Endothelial cell of umbilical vein (primary cell): ENCODE data around the gene F2RL3. TPM values are rescaled to one million over a fixed set of nuclear protein-coding genes. Genes with fewer than 3 reads are reported as not detected.

Experiments used
- BruUV-seq: library from RNA; stranded (reverse); fragments of 400-500 nt; replicated peaks from 2 replicates; lab custom pipeline; 2021; lab: Mats Ljungman, UMichigan
- CTCF ChIA-PET: fragments of 300-600, 350-600 bp; sonication (Branson Sonifier 250); formaldehyde crosslinking; loops from one replicate; lab custom pipeline; 2021; ENCODE audit warnings: antibody characterized with exemption, inconsistent platforms; lab: Charles Lee
- POLR2A ChIA-PET: fragments of 300-600, 350-600 bp; sonication (Branson Sonifier 250); formaldehyde crosslinking; loops from one replicate; lab custom pipeline; 2021; ENCODE audit warnings: antibody characterized with exemption, inconsistent platforms; lab: Charles Lee
- DNase-seq: peaks from one replicate; pipeline ENCODE4 v3.0.0-alpha.2; 2011; ENCODE audit warnings: low read depth, low spot score
- FAIRE-seq: peaks from 2 replicates; lab custom pipeline; 2011; peaks lifted over from hg19 to GRCh38; lab: Jason Lieb, UNC
- H2AFZ ChIP-seq: 2 replicates; pipeline ENCODE4 v1.6.0; 2012; ENCODE audit warnings: low read depth, low read length, control low read depth, inconsistent platforms
- H3K27ac ChIP-seq: 2 replicates; pipeline ENCODE4 v1.5.1; 2011; ENCODE audit warnings: low read depth, mild to moderate bottlenecking, control low read depth, low read length, moderate library complexity; ENCODE audit not compliant: insufficient read depth
- H3K27me3 ChIP-seq, 2 experiments: 2 replicates each; pipeline versions ENCODE4 v1.6.0 to v1.6.1; 2011; ENCODE audit warnings: low read length in 2 of 2, mixed read lengths in 1 of 2; ENCODE audit not compliant: control insufficient read depth in 2 of 2, insufficient read depth in 2 of 2
- H3K36me3 ChIP-seq, 2 experiments: 2 replicates in 1 of 2; 3 replicates in 1 of 2; pipeline ENCODE4 v1.5.1; 2011; ENCODE audit warnings: low read length in 2 of 2, mild to moderate bottlenecking in 1 of 2, moderate library complexity in 1 of 2; ENCODE audit not compliant: control insufficient read depth in 2 of 2, insufficient read depth in 2 of 2; ENCODE audit errors: extremely low read depth in 1 of 2
- H3K4me1 ChIP-seq: 3 replicates; pipeline ENCODE4 v1.5.1; 2011; ENCODE audit warnings: mild to moderate bottlenecking, low read length; ENCODE audit not compliant: control insufficient read depth, insufficient read depth; ENCODE audit errors: extremely low read depth
- H3K4me2 ChIP-seq: 2 replicates; pipeline ENCODE4 v1.6.1; 2011; ENCODE audit warnings: low read length, control low read depth, mixed read lengths; ENCODE audit not compliant: insufficient read depth
- H3K4me3 ChIP-seq, 3 experiments: fragments of 200-600 bp in 1 of 3; sonication (generic), shearing (Covaris generic) in 1 of 3; replicated peaks in 1 of 3; 2 replicates each; pipeline ENCODE4 v1.5.1; 2011 to 2016; ENCODE audit warnings: control low read depth in 3 of 3, low read length in 3 of 3, mild to moderate bottlenecking in 2 of 3, inconsistent platforms in 1 of 3, low read depth in 1 of 3, moderate library complexity in 1 of 3; ENCODE audit not compliant: insufficient read depth in 1 of 3
- H3K79me2 ChIP-seq: 2 replicates; pipeline ENCODE4 v1.6.0; 2012; ENCODE audit warnings: low read length, inconsistent platforms; ENCODE audit not compliant: control insufficient read depth, insufficient read depth
- H3K9ac ChIP-seq: replicated peaks from 2 replicates; pipeline ENCODE3; 2011; ENCODE audit warnings: low read length, control low read depth; ENCODE audit not compliant: insufficient read depth; ENCODE audit errors: extremely low read depth
- H3K9me1 ChIP-seq: replicated peaks from 3 replicates; pipeline ENCODE4 v1.6.0; 2011; ENCODE audit warnings: mild to moderate bottlenecking, low read length; ENCODE audit not compliant: control insufficient read depth, insufficient read depth; ENCODE audit errors: extremely low read depth
- H3K9me3 ChIP-seq: replicated peaks from 2 replicates; pipeline ENCODE4 v1.5.1; 2012; ENCODE audit warnings: low read length, inconsistent platforms; ENCODE audit not compliant: control insufficient read depth, insufficient read depth
- H4K20me1 ChIP-seq: replicated peaks from 2 replicates; pipeline ENCODE3; 2011; ENCODE audit warnings: mild to moderate bottlenecking, low read length; ENCODE audit not compliant: control insufficient read depth, insufficient read depth; ENCODE audit errors: extremely low read depth
- FOS ChIP-seq: IDR thresholded peaks from 2 replicates; pipeline ENCODE4 v1.6.1; 2011; ENCODE audit warnings: mild to moderate bottlenecking, low read length, moderate library complexity, borderline replicate concordance; ENCODE audit not compliant: insufficient read depth
- GATA2 ChIP-seq: IDR thresholded peaks from 2 replicates; pipeline ENCODE4 v1.7.0; 2011; ENCODE audit warnings: low read depth, mild to moderate bottlenecking, moderate library complexity, mixed read lengths, low read length; ENCODE audit not compliant: insufficient read length, insufficient read depth
- MYC ChIP-seq: IDR thresholded peaks from one replicate; pipeline ENCODE4 v1.6.1; 2011; ENCODE audit warnings: mild to moderate bottlenecking, low read depth, low read length
- POLR2A ChIP-seq: IDR thresholded peaks from 2 replicates; pipeline ENCODE4 v1.6.1; 2012; ENCODE audit warnings: low read depth, mild to moderate bottlenecking, control low read depth, low read length
- POLR2AphosphoS5 ChIP-seq: IDR thresholded peaks from 2 replicates; pipeline ENCODE4 v1.6.1; 2012; ENCODE audit warnings: low read depth, mild to moderate bottlenecking, control low read depth, low read length, moderate library complexity; ENCODE audit not compliant: insufficient read depth
- dilution Hi-C: fragments of 300-500 bp; cut with MboI; formaldehyde crosslinking; loops from one replicate; pipeline ENCODE4 v1.15.0; 2019; ENCODE audit warnings: low sequenced_read_pairs; ENCODE audit not compliant: extremely low pct_ligation_motif_present
- intact Hi-C: fragments of 100-400 bp; cut with micrococcal nuclease; formaldehyde crosslinking; loops from one replicate; pipeline ENCODE4 v1.10.0; 2022
- polyA plus RNA-seq, 4 experiments: library from polyadenylated mRNA; depleted of rRNA in 3 of 4; stranded (reverse) in 3 of 4; unstranded in 1 of 4; fragments of >200 nt; gene quantifications; 2 replicates each; pipeline versions ENCODE4 v1.2.1 to v1.2.3, GENCODE V29; 2011 to 2012; ENCODE audit warnings: missing spikeins in 1 of 4
- total RNA-seq: library from RNA; stranded (reverse); gene quantifications from 2 replicates; pipeline ENCODE4 v1.2.3, GENCODE V29; 2021
- TF ChIP-seq, protein P1 (sequence below): IDR thresholded peaks from 2 replicates; pipeline ENCODE4 v1.6.1; 2011; ENCODE audit not compliant: insufficient read depth, insufficient read length

F2RL3 gene
- total and polyA plus RNA-seq, 2 donors (not counting 3 experiments of a cell fraction or from before 2014, with no cell fraction given): 1.2 to 1.7 TPM

GRCh38 chr19:16911046-16911445 is 22.2 kb downstream of the F2RL3 start:
- Histone ChIP-seq H4K20me1 (no peaks in the 10 kb centered on the region), H3K4me3 (no peak overlapping the region), H3K4me1 (no peaks in the 10 kb centered on the region), H3K4me2 (no peak overlapping the region), H3K27me3 (no peaks in the 10 kb centered on the region), H3K9ac (no peak overlapping the region), H2AFZ (no peak overlapping the region), H3K27ac (no peak overlapping the region), H3K9me3 (no peaks in the 10 kb centered on the region), H3K36me3 (no peaks in the 10 kb centered on the region), H3K9me1 (no peaks in the 10 kb centered on the region), H3K79me2 (no peaks in the 10 kb centered on the region)
- TF ChIP-seq FOS (no peak), MYC (no peak), POLR2A (no peak)
- TF ChIP-seq, protein P1, sequence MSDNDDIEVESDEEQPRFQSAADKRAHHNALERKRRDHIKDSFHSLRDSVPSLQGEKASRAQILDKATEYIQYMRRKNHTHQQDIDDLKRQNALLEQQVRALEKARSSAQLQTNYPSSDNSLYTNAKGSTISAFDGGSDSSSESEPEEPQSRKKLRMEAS: no peak
- intact Hi-C loops (no loop called here), dilution Hi-C loops (no loop called here)
- no peak for DNase-seq
- no TSS peak for BruUV-seq
- CTCF ChIA-PET: interaction anchor here (2.4 kb wide), 1 partner anchor 141 kb away, joined by 6 read pairs; no protein-coding TSS in a partner anchor
- POLR2A ChIA-PET: no interaction called here
- no peak for FAIRE-seq

DNA sequence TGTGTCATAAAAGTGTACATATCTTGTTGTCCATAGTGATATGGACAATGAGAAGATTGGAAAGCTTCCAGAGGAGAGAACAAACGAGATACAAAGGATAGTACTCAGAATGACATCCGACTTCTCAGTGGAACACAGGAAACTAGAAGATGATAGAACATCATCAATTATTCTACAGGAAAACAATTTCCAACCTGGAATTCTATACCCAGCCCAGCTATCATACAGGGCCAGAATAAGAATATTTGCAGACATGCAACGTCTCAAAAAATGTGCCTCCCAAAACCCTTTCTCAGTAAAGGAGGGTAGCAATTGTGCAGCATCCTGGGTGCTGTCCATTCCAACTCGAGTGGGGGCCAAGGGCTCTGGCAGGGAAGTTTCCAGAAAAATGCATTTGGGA is 24.0 kb downstream of the F2RL3 start:
- Histone ChIP-seq H3K4me3 (no peak overlapping the region), H3K9me1 (no peaks in the 10 kb centered on the region), H3K79me2 (no peaks in the 10 kb centered on the region), H3K27me3 (no peaks in the 10 kb centered on the region), H3K4me2 (no peak overlapping the region), H3K9me3 (no peaks in the 10 kb centered on the region), H2AFZ (no peak overlapping the region), H3K4me1 (no peaks in the 10 kb centered on the region), H3K36me3 (no peaks in the 10 kb centered on the region), H3K27ac (no peak overlapping the region), H4K20me1 (no peaks in the 10 kb centered on the region), H3K9ac (no peak overlapping the region)
- ChIA-PET CTCF (no interaction called here), POLR2A (no interaction called here)
- dilution Hi-C loops: no loop called here
- DNase-seq: no peak
- intact Hi-C loops: no loop called here
- no TSS peak for BruUV-seq
- no peak for FAIRE-seq
- TF ChIP-seq, protein P1: no peak
- TF ChIP-seq POLR2AphosphoS5: no peak
- no peak for TF ChIP-seq FOS
- no peak for TF ChIP-seq GATA2
